Large intestine (tissue), 3 donors: ENCODE results near the gene EML2. TPM values are rescaled to one million over a fixed set of nuclear protein-coding genes. Genes with fewer than 3 reads are reported as not detected.

Experiments used
- DNase-seq, 2 donors: peaks; one replicate each; pipeline versions ENCODE4 v3.0.0 to v3.0.0-alpha.2; 2013
- H3K27ac ChIP-seq: one replicate; pipeline ENCODE4 v1.5.1; 2013; ENCODE audit warnings: low read length
- H3K27me3 ChIP-seq: 2 replicates; pipeline ENCODE4 v1.6.1; 2013; ENCODE audit warnings: low read length; ENCODE audit not compliant: control insufficient read depth, insufficient read depth
- H3K36me3 ChIP-seq: 2 replicates; pipeline ENCODE4 v1.6.1; 2013; ENCODE audit warnings: low read length; ENCODE audit not compliant: control insufficient read depth, insufficient read depth
- H3K4me1 ChIP-seq: one replicate; pipeline ENCODE4 v1.6.1; 2013; ENCODE audit warnings: low read length; ENCODE audit not compliant: control insufficient read depth, insufficient read depth
- H3K4me3 ChIP-seq: one replicate; pipeline ENCODE4 v1.5.1; 2013; ENCODE audit warnings: low read length
- H3K9me3 ChIP-seq: one replicate; pipeline ENCODE4 v1.6.1; 2013; ENCODE audit warnings: mild to moderate bottlenecking, low read depth, low read length, moderate library complexity; ENCODE audit not compliant: control insufficient read depth
- WGBS: methylation state at CpG from one replicate; pipeline ENCODE4 v1.1.5; 2013; ENCODE audit warnings: low lambda C conversion rate; ENCODE audit not compliant: insufficient coverage; 5-methylcytosine and 5-hydroxymethylcytosine counted together
- polyA plus RNA-seq: library from polyadenylated mRNA; unstranded; fragments of 120-200 nt; gene quantifications from one replicate; pipeline ENCODE4 v1.2.1, GENCODE V29; 2013

The EML2 gene
- polyA plus RNA-seq, 1 donor: 24.4 TPM

- peak in 1 of 2 donors; percentile 44 for DNase-seq
- Histone ChIP-seq H3K27me3 (peaks cover 20% of the 10 kb centered on the region), H3K4me3 (no peak overlapping the region), H3K36me3 (no peaks in the 10 kb centered on the region), H3K4me1 (peaks cover 9% of the 10 kb centered on the region), H3K27ac (peak overlapping the region; percentile 28), H3K9me3 (peaks cover 11% of the 10 kb centered on the region)
- no CpG with 5 or more reads among the region's 4 CpGs for WGBS
Measured at GRCh38 chr19:45587873-45588272, 51.3 kb downstream of the EML2 start.

- peaks cover 9% of the 10 kb centered on the region for H3K4me1 ChIP-seq
- H3K4me3 ChIP-seq: peak overlapping the region; percentile 59
- no CpG with 5 or more reads among the region's 7 CpGs for WGBS
- H3K27ac ChIP-seq: peak overlapping the region; percentile 90
- no peak for DNase-seq
- no peaks in the 10 kb centered on the region for H3K27me3 ChIP-seq
- H3K36me3 ChIP-seq: peaks cover 3% of the 10 kb centered on the region
- no peaks in the 10 kb centered on the region for H3K9me3 ChIP-seq
Measured at GRCh38 chr19:45585158-45585577, 54.0 kb downstream of the EML2 start.

GRCh38 chr19:45584332-45585157 is 54.7 kb downstream of the EML2 start, which contains the start of gene OPA3:
OPA3 (minus strand) TSS chr19:45584802; CDS start chr19:45584764, 38 bp downstream.
- Histone ChIP-seq H3K27me3 (no peaks in the 10 kb centered on the region), H3K4me3 (peak within 1 kb of the TSS; percentile 59), H3K4me1 (peaks cover 9% of the 10 kb centered on the region), H3K36me3 (peaks cover 3% of the 10 kb centered on the region), H3K27ac (peak within 1 kb of the TSS; percentile 90), H3K9me3 (no peaks in the 10 kb centered on the region)
- peak; percentile 100 for DNase-seq
- WGBS: no CpG with 5 or more reads among the region's 63 CpGs

GRCh38 chr19:45581576-45581975 is 57.6 kb downstream of the EML2 start:
- no peak overlapping the region for H3K27ac ChIP-seq
- no peak overlapping the region for H3K4me3 ChIP-seq
- H3K36me3 ChIP-seq: peaks cover 3% of the 10 kb centered on the region
- no peaks in the 10 kb centered on the region for H3K27me3 ChIP-seq
- no peaks in the 10 kb centered on the region for H3K9me3 ChIP-seq
- H3K4me1 ChIP-seq: peaks cover 20% of the 10 kb centered on the region
- DNase-seq: no peak
- WGBS: no CpG with 5 or more reads among the region's 7 CpGs

- H3K4me1 ChIP-seq: peaks cover 19% of the 10 kb centered on the region
- H3K4me3 ChIP-seq: no peak overlapping the region
- H3K9me3 ChIP-seq: no peaks in the 10 kb centered on the region
- peaks cover 3% of the 10 kb centered on the region for H3K36me3 ChIP-seq
- no peak for DNase-seq
- no CpG with 5 or more reads among the region's 5 CpGs for WGBS
- H3K27me3 ChIP-seq: no peaks in the 10 kb centered on the region
- no peak overlapping the region for H3K27ac ChIP-seq
Measured at GRCh38 chr19:45578861-45579260, 60.3 kb downstream of the EML2 start.

- no peaks in the 10 kb centered on the region for H3K27me3 ChIP-seq
- H3K27ac ChIP-seq: peak overlapping the region; percentile 61
- H3K4me1 ChIP-seq: peaks cover 16% of the 10 kb centered on the region
- DNase-seq: peak; percentile 54 to 74
- no CpG with 5 or more reads among the region's 11 CpGs for WGBS
- no peaks in the 10 kb centered on the region for H3K9me3 ChIP-seq
- peaks cover 7% of the 10 kb centered on the region for H3K36me3 ChIP-seq
- H3K4me3 ChIP-seq: no peak overlapping the region
Measured at GRCh38 chr19:45577111-45577905, 61.9 kb downstream of the EML2 start.

- 100% methylated on average over 1 of the region's 3 CpGs for WGBS
- Histone ChIP-seq H3K4me1 (peaks cover 16% of the 10 kb centered on the region), H3K36me3 (peaks cover 7% of the 10 kb centered on the region), H3K4me3 (no peak overlapping the region), H3K27me3 (no peaks in the 10 kb centered on the region), H3K27ac (peak overlapping the region; percentile 61), H3K9me3 (no peaks in the 10 kb centered on the region)
- no peak for DNase-seq
Measured at GRCh38 chr19:45576682-45577081, 62.5 kb downstream of the EML2 start.

GRCh38 chr19:45575216-45575615 is 64.0 kb downstream of the EML2 start:
- no peak overlapping the region for H3K27ac ChIP-seq
- peaks cover 16% of the 10 kb centered on the region for H3K4me1 ChIP-seq
- peaks cover 4% of the 10 kb centered on the region for H3K36me3 ChIP-seq
- H3K9me3 ChIP-seq: no peaks in the 10 kb centered on the region
- WGBS: 80% methylated on average over 1 of the region's 5 CpGs
- no peak overlapping the region for H3K4me3 ChIP-seq
- H3K27me3 ChIP-seq: no peaks in the 10 kb centered on the region
- no peak for DNase-seq

GRCh38 chr19:45574526-45574925 is 64.7 kb downstream of the EML2 start:
- Histone ChIP-seq H3K9me3 (no peaks in the 10 kb centered on the region), H3K4me1 (peaks cover 16% of the 10 kb centered on the region), H3K4me3 (no peak overlapping the region), H3K27me3 (no peaks in the 10 kb centered on the region), H3K27ac (no peak overlapping the region), H3K36me3 (peaks cover 4% of the 10 kb centered on the region)
- no peak for DNase-seq
- no CpG with 5 or more reads among the region's 4 CpGs for WGBS

- H3K27ac ChIP-seq: no peak overlapping the region
- no peak for DNase-seq
- 100% methylated on average over 1 of the region's 8 CpGs for WGBS
- peaks cover 4% of the 10 kb centered on the region for H3K36me3 ChIP-seq
- peaks cover 3% of the 10 kb centered on the region for H3K4me1 ChIP-seq
- H3K9me3 ChIP-seq: no peaks in the 10 kb centered on the region
- H3K4me3 ChIP-seq: no peak overlapping the region
- H3K27me3 ChIP-seq: no peaks in the 10 kb centered on the region
Measured at GRCh38 chr19:45571457-45572220, 67.6 kb downstream of the EML2 start.
